ENCODE results near the gene CDC34. TPM values are rescaled to one million over a fixed set of nuclear protein-coding genes. Genes with fewer than 3 reads are reported as not detected.

CDC34 gene
- total RNA-seq, 1 donor from 2014 or later, result 44.1 TPM

DNA sequence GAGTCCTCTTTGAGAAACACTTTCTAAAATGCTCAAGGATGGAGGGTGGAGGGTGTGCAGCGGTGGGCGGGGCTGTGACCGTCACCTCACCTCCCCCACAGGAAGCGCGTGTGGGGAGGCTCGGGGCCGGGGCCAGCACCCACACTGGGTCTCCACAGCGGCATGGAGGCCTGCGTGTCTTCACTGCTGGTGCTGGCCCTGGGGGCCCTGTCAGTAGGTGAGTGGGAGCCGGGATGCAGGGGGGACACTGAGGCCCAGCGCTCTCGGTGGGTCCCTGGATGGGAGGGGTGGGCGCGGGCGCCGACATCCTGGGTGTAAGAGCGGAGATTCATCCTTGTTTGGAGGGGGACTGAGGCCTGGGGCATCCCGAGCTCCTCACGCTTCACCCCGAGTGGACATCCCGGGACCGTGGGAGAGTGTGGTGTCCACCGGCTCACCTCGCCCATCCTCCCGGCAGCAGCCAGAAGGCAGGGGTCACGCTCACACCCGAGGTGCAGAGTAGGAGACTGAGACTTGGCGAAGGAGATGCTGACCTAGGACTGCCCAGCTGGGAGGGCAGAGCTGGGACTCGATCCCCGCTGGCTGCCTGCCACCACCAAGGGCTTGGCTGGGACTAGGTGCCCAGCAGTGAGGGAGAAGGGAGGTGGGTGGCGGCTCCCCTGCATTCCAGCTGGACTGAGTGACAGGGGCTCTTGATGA lies 12.5 kb downstream of the CDC34 start, which contains the start of gene GZMM:
Gene GZMM, plus strand, starts transcription at position 144 of the 699 bp plus-strand sequence. Its CDS starts 19 bp downstream, at position 163.
- no peak for DNase-seq

DNA sequence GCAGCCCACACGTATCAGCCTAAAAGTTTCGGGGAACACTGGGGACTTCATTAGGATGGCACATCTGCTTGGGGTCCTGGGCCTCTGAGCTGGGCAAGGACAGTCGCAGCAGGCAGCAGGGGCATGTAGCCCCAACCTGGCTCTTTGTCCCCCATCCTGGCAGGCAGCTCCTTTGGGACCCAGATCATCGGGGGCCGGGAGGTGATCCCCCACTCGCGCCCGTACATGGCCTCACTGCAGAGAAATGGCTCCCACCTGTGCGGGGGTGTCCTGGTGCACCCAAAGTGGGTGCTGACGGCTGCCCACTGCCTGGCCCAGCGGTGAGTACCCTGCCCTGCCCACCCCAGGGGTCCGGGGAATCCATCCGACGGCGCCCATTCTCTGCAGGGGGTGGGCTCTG lies 15.6 kb downstream of the CDC34 start:
- DNase-seq, result no peak

DNA sequence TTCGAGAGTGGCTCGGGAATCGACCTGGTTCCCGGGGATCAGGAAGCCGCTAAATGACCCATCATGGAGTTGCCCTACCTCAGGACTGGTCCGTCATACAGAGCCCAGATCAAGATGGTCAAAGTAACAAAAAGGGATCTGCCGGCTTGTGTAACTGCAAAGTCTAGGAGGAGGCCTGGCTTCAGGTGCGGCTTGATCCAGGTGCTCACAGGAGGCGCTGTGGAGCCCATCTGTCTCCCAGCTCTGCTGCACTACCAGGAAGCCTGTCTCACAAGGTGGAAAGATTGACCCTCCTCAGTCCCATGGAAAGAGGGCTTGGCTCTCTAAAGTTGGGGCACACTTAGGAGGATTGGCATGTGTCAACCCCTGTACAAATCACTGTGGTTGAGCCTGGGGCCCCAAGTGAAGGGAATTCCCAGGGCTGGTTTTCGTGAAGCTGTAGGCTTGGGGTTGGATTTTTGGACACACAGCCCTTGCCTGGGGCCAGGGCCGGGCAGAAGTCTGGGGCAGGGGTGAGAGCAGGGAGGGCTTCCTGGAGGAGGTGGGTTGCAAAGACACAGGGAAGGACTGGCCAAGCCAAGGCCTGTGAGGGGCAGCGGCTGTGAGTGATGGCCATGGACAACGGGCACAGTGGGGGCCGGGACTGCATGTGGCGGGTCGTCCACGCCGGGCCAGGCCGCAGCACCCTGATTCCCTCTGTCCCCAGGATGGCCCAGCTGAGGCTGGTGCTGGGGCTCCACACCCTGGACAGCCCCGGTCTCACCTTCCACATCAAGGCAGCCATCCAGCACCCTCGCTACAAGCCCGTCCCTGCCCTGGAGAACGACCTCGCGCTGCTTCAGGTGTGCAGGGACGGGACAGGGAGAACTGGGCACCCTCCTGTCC lies 16.5 kb downstream of the CDC34 start:
- no peak for DNase-seq

DNA sequence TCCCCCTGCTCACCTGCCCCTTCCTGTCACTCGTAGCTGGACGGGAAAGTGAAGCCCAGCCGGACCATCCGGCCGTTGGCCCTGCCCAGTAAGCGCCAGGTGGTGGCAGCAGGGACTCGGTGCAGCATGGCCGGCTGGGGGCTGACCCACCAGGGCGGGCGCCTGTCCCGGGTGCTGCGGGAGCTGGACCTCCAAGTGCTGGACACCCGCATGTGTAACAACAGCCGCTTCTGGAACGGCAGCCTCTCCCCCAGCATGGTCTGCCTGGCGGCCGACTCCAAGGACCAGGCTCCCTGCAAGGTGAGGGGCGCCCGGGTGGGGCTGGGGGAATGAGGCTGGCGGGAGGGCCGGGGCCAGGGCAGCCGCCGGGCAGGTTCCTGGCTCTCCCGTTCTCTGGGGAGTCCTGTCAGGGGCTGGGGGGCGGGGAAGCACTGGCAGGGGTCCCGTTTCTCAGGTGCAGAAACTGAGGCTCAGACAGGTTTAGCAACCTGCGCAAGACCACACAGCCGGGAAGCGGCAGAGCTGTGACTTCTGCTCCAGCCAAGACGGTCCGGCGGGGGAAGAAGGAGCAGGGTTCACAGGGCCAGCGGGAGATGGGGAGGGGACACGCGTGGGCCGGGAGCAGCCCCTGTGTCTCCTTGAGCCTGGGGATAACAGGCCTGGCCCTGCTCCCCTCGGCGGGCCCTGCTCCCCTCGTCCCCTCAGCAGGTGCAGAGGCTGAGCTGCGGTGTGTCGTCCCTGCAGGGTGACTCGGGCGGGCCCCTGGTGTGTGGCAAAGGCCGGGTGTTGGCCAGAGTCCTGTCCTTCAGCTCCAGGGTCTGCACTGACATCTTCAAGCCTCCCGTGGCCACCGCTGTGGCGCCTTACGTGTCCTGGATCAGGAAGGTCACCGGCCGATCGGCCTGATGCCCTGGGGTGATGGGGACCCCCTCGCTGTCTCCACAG lies 17.6 kb downstream of the CDC34 start:
- no peak for DNase-seq

DNA sequence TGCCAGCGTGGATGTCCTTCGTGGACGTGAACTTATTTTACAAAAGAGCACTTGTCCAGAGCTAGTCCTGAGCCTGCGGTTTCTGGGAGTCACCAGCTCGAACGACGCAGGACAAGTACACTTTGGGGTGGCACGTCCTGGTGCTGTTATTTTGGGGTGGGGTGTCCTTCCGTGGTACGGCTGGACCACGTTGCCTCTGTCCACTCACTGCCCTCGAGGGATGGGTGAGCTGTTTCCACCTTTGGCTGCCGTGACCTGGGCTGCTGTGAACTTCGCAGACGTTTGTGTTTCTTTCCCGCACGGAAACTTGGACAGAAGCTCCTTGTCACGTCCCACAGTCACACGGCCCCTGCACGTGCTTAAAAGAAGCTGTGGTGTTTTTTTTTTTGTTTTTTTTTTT lies 23.3 kb downstream of the CDC34 start:
- DNase-seq, result no peak

DNA sequence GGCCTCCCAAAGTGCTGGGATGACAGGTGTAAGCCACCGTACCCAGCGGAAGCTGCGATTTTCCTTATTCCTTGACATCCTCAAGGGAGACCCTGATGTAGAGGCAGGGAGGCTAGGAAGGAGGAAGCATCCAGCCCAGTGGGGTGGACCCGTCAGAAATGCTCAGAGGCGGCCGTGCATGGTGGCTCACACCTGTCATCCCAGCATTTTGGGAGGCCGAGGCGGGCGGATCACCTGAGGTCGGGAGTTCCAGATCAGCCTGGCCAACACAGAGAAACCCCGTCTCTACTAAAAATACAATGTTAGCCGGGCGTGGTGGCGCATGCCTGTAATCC lies 23.9 kb downstream of the CDC34 start:
- DNase-seq, result no peak

DNA sequence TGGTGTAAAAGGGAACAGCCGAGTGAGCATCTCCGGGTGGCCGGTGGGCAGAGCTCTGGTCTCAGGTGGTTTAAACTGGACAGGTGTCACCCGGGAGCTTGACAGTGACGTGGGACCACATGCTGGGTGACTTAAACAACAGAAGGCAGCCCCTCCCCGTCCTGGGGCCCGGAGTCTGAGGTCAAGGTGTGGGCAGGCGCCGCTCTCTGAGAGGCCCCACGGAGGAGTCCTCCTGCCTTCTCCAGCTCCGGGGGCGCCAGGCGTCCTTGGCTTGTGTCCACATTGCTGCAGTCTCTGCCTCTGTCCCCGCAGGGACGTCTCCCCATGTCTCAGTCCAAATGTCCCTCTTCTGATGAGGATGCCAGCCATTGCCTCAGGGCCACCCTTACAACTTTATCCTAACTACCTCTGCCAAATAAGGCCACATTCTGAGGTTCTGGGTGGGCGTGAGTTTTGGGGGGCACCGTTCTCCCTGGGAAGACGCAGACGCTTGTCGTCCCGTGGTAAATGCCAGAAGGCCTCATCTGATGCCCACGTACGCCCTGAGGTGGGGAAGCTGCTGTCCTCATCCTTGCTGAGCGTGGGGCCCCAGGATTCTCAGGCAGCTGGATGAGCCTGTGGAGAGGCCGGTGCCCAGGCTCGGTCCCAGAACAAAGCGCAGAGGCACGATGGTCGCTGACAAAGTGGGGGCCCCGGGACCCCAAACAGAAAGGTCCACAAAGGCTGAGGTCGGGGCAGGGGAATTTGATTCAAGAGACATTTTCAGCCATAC lies 25.2 kb downstream of the CDC34 start:
- no peak for DNase-seq

DNA sequence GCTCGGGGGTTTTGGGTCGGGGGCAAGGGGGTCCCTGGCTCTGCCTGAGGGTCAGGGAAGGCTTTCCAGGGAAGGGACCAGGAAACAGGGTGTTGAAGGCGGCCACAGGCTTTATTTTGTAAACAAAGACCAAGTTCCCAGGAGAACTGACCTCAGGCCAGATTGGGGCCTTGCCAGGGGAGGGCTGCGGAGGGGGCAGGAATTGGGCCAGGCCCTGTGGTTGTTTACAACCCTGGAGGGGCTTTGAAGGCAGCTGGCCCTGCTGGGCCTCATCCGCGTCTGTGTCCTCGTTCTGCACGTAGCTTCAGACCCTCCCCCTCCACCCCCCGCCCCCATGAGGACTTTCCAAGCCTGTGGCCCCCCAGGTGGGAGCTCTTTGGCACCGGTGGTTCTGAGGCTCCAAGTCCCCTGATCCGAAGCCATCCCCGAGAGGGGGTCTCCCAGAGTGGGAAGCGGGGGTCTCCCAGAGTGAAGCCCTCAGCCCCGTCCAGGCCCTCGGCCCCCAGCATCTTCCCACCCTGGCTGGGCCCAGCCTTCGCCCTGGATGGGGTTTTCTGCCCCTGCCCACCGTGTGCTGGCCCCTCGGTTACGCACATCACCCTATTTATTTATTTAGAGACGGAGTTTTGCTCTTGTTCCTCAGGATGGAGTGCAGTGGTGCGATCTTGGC lies 27.3 kb downstream of the CDC34 start:
- no peak for DNase-seq

DNA sequence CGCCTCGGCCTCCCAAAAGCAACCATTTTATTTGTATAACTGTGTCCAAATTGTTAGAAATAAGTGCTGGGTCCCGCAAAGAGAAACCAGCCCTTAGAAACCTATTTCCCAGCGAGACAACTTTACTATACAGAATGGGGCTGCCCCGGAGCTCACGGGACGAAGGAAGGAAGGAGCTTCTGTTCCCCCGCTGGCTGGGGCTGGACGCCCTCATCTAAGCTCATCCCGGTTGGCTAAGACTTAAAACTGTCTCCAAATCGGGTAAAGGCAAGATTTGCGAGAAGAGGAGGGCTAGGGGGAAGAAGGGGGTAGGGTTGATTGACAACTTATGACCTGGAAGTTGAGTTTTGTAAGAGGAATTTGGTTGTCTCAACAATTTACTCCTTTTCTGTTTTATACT lies 28.6 kb downstream of the CDC34 start:
- DNase-seq, result no peak

DNA sequence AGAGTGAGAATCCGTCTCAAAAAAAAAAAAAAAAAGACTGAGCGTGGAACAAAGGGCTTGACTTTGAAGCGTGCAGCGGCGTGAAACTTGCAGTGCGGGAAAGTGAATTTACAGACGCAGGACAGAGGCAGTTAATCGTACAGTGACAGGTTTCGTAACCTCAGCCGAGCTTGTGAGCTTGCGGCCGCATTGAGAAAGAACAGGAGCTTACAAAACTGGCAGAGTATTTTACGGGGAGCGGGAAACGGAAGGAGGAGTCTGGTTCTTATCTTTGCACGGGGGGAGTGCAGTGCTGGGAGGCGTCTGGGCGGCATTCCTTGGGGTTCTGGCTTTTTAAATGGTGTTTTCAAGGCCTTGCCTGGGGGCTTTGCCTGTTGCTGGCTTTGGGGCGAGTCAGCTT lies 34.8 kb downstream of the CDC34 start:
- no peak for DNase-seq

DNA sequence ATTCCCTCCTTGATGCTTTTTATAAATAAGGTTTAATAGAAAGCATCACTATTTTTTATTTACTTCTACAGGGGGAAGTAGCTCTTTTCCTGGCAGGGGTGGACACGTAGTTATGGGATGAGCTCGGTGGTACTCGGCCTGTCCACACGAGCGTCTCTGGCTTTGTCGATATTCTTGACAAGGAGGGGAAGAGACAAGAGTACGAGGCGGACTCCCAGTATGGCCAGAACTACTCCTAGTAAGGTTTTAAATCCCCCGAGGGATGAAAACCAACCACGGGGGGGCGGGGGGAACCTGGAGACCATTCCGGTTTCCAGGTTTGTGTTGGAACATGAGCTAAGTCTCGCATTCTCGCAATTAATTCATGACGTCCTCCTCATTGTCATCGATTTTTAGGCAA lies 35.3 kb downstream of the CDC34 start:
- no peak for DNase-seq

DNA sequence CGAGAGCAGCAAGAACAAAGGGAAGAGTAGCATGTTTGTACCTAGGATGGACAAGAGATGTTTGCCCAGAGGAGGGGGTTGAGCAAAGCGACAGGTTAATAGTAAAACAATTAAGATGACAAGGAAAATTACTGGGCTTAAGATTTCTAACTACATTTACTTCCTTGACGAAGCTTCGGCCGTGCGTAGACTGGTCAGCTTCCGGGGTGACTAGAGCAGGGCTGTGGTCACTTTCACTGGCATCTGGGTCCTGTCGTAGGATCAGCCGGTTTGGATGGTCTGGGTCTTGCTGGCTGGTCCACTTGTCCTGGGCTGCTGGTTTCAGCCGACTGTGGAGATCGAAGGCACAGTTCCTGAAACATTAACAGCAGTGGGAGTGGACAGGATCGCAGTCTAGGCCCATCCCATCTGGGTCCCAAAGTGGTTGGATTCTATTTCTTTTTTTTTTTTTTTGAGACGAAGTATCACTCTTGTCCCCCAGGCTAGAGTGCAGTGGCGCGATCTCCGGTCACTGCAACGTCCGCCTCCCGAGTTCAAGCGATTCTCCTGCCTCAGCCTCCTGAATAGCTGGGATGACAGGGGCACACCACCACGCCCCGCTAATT lies 35.8 kb downstream of the CDC34 start:
- no peak for DNase-seq

DNA sequence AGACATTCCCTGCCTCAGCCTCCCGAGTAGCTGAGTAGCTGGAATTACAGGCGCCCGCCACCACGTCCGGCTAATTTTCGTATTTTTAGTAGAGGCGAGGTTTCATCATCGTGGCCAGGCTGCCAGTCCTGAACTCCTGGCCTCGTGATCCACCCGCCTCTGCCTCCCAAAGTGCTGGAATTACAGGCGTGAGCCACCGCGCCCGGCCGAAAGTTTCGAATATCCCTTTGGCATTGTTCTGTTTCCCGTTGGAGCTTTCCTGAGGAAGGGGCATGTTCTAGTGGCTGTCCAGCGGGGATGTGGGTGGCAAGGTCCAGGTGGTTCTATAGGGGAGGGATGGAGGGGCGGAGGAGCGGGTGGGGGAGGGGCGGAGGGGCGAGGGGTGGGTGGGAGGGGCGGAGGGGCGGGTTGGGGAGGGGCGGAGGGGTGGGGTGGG lies 38.7 kb downstream of the CDC34 start:
- no peak for DNase-seq

DNA sequence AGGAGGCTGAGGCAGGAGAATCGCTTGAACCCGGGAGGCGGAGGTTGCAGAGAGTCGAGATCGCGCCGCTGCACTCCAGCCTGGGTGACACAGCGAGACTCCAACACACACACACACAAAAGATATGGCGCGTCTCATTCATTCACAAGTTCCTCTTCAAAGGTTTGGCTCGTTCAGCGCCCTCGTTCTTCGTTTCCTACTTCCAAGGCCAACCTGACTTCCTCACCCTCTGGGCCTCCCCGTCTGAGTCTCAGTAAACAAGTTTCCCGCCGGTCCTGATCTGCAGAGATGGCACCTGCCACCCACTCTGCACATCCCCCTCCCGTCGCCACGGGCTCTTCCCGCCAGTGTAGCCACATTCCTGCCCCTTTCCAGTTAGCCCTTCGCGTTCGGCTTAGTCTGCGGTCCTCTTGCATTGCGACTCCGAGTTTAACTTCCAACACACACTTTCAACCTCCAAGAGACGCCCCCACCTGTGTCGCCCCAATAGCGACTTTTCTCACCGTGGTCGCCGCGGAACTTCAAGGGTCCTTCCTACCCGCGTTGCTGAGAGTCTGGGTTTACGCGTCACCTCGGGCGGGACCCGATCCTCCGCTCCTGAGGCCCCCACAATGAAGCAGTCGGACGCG lies 39.5 kb downstream of the CDC34 start:
- DNase-seq, result peak; percentile 44

DNA sequence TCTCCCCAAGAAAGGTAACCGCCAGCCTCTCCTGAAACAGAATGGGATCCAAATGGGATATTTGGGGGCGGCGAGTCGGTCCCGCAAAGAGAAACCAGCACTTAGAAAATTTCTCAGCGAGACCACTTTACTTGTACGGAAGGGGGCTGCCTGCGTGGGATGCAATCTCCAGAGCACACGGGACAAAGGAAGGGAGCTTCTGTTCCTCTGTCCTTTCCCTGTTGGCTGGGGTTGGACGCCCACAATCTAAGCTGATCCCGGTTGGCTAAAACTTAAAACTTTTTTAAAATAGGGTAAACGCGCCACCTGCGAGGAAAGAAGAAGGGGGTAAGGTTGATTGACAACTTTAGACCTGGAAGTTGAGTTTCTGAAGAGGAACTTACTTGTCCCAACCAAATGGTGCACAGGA lies 40.0 kb downstream of the CDC34 start:
- DNase-seq, result peak; percentile 44

DNA sequence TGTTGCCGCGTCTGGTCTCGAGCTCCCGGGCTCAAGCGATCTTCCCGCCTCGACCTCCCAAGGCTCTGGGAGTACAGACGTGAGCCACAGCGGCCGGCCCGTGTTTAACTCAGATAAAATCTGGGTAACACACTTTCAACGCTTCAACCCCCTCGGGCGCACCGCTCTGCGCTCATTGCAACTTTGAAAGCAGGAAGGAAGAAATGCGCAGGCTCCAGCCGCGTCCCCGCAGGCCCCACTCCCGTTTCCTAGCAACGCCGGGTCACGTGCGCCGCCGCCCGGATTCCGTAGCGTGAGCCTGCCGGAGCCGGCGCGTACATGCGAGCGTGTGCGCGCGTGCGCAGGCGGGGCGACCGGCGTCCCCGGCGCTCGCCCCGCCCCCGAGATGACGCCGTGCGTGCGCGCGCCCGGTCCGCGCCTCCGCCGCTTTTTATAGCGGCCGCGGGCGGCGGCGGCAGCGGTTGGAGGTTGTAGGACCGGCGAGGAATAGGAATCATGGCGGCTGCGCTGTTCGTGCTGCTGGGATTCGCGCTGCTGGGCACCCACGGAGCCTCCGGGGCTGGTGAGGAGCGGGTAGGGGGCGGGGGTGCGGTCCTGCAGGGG lies 40.7 kb downstream of the CDC34 start, which contains the start of gene BSG:
Gene BSG, plus strand, starts transcription at position 457 of the 603 bp plus-strand sequence. Its CDS starts 39 bp downstream, at position 496.
- DNase-seq, result peak; percentile 97

DNA sequence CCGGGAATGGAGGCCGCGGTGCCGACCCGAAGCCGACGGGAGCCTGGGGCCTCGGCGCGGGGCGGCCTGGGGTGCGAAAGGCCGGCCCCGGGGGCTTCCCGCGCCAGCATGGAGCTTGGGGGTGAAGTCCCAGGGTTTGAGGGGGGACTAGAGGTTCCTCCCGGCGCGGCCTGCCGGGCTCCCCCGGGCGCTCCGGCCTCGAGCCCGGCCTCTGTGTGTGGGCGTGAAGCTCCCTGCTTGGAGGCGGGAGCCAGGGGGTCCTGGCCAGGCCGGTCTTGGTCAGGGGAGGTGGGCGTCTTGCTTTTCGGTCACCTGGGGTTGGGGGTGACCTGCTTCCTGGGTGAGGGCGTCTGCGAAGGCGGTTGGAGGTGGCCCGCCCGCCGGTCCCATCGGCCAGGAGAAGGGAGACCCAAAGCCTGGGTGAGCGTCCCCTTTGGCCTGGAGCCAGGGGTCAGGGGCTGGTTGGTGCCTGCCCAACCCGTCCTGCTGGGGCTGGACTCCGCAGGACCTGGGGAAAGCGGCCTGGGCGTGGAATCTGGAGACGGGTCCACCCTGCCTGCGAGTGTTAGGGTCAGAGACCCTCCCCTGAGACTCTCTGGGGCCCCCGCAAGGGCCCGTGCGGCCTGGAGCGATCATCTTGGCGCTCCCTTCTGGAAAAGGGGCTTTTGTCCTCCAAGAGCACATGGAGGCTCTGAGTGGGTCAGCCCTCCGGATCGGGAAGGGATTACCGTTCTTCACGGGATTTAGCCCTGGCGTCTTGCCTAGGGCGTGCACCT lies 41.4 kb downstream of the CDC34 start:
- no peak for DNase-seq

DNA sequence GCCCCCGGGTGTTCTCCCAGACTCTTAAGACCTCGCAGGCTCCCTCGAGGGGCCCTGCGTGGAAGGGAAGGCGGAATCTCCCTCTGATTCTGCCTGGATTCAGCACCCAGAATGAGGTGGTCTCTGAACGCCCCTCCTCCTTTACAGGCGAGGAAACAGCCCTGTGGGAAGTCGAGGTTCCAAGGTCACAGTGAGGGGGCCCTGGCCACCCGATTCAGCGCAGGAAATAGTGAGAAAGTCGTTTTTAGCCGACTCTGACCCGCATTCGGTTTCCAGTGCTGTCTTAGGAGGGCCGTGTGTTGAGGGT lies 41.9 kb downstream of the CDC34 start:
- no peak for DNase-seq
